ENCODE results near the gene EPB42.
"Not testable (repeated sequence)": the region's sequence is repeated elsewhere in the genome, so short reads cannot be mapped to it uniquely, and the experiment has no call there.

The EPB42 gene

DNA sequence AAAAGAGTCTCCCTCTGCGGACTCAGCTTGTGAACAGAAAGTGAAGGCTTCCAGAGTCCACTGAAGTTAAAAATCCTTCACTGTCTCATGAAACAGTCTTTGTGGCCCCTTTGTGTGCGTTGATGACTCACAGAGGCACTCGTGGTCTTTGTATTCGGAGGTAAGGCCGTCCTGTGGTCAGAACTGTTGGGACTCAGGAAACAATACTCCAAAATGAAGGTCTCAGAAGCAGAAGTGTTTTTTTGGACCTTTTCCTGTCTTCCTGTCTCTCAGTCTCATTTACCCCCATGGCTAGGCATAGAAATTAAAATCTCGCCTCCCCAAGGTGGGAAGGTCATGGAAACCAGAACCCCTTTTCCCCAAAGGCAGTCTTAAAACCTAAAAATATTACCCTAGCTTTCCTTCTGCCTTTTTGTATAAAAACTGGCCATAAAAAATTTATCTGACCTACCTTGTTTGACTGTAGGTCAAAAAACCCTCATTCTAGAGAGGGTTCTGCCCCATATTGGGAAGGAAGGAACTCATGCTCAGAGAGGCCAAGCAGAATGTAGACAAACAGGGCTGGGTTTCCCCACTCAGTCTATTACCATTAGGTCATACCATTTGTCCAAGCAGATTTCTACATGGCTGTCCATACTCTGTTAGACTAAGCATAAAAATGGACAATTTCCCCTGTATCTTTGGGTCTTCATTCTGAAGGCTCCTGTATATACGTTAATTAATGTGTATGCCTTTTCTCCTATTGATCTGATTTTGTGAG lies 19.1 kb upstream of the EPB42 start:
- no peak for DNase-seq

DNA sequence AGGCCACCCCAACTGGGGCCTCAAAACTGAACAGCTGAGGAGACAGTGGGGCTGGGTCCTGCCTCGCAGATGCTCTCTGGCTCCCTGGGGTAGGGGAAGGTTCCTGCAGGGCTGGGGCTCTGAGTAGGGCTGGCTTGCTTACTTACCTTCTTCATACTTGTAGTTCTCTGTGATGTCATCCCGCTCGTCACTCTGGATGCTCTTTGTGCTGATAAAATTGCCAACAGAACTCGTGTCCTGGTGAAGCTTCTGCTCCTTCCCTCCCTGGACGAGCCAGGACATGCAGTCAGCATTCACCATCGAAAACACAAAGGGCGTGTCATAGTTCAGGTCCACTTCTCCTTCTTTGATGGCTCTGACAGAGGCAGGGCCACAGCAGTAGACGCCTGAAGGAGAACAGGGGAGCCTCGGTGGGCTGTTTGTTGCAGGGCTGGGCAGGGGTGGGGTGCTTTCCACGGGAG lies 17.9 kb upstream of the EPB42 start:
- DNase-seq, result no peak

GRCh38 chr15:43237842-43238470 lies 17.1 kb upstream of the EPB42 start:
- no peak for DNase-seq

DNA sequence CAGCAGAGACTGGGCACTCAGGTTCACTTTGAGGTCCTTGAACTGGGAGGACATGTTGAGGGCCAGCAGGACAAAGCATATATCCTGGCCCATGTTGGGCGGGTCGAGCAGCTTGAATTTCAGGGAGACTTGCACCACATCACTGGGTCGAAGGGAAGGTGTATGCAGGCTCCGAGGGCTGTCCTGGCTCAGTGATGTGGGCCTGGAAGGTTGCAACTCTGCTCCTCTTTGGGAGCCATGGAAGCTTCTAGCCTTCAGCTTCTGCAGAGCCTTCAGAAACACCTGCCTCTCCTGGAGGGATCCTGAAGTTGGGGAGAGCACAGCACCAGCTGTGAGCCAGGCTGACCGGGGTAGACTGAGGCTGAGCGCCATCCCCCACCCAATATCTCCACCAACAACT lies 14.7 kb upstream of the EPB42 start:
- DNase-seq, result no peak

- DNase-seq, result no peak
These were observed 11.6 kb upstream of the EPB42 start for GRCh38 chr15:43232289-43232874.

DNA sequence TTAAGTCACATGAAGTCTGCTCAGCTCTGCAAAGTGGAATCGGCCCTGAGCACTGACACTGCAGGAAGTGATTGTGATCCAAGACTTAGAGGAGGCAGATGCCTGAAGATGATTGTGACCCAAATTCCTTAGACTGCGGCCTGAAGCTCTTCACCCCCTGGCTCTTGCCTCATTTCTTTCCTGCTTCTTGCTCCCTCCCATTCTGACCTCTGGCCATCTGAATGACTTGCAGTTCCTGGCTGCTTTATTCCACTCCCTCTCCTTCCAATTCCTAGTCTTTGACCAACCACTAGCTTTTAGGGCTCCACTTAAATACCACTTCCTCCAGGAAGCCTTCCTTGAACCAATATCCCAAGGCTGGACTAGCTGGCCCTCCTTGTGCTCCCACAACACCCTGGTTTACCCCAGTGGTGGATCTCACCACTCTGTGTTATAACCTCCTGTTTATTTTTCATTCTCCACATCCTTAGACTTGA lies 9.9 kb upstream of the EPB42 start:
- no peak for DNase-seq

GRCh38 chr15:43229977-43230376 lies 9.2 kb upstream of the EPB42 start:
- DNase-seq, result no peak

- DNase-seq, result no peak
These were observed 5.9 kb upstream of the EPB42 start for GRCh38 chr15:43226436-43227305.

GRCh38 chr15:43225950-43226255 lies 5.1 kb upstream of the EPB42 start:
- DNase-seq, result not testable (repeated sequence)

- no peak for DNase-seq
These were observed 4.6 kb upstream of the EPB42 start for GRCh38 chr15:43225201-43225949.

- DNase-seq, result no peak
These were observed 604 bp upstream of the EPB42 start for GRCh38 chr15:43221422-43221821.

DNA sequence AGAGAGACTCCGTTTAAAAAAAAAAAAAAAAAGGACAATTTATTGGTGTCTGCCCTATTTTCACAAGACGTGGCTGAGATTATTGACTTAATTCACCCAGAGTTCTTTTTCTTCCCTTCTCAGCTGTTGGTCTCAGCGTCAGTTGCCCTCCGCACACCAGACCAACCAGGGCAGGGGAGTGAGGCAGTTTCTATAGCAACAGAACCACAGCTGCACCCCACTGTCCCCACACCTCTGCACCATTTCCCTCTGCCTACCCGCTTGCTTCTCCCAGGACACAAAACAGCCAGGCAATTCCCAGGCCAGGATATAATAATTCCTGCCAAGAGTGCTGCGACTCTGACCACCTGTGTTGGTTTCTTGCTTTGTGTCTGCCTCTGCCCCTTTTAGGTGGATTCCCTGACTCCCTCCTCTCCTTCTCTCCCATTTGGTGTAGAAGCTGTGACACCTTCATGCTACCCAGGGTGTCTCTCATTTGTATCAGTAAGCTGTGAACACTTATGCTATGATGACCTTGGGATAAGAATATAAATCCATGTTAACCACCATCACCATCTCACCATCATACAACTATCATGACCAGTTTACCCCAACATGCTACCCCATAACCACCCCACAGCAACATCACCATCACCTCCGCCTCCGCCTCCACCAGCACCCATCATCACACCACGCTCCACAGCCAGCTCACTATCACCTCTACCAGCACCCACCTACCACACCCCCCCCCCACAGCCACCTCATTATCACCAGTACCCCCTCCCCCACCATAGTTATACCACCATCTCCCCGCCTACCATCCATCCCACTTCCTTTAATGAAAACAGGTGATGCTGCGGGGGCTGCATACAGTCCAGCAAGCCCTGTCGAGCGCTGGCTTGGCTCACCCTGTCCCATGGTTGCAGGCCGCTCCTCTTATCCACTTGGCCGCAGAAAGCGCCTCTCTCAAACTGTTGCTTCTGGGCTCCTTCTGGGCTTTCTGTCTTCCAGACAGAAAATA lies 589 bp downstream of the EPB42 start:
- no peak for DNase-seq

GRCh38 chr15:43218908-43219706 lies 1.7 kb downstream of the EPB42 start:
- DNase-seq, result no peak

DNA sequence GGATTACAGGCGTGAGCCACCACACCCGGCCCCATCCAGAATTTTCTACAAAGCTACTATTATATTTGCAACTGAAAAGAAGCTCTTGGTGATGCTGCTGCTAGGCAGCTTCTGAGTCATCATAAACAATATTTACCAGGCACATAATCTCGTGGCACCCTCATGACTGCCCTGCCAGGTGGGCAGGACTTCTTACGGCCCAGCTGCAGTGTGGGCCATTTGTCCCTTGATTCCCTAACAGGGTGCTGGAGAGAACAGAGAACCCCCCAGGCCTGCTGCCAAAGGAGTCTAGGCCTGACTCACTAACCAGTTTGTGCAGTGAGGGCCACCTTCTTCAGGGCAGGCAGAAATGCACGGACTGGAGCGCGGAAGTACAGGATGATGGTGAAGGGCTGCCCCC lies 4.9 kb downstream of the EPB42 start:
- no peak for DNase-seq

- DNase-seq, result no peak
These were observed 6.1 kb downstream of the EPB42 start for GRCh38 chr15:43214592-43215295.

DNA sequence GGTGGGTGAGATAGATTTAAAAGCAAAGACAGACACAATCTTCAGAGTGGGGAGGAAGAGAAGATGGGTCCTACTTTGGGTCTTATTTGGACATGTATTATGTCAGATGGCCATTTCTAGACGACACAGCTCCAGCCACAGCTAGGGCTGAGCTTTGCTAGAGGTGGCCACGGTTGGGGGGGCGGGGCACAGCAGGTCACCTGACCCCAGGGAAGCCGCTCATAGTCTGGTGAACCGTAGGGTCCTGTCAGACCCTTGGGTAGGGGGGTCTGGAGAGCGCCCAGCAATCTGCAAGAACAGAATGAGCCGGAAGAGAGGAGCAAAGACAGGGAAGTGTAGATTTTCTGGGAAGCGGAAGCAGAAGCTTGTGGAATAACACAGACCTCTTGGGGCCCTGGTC lies 6.6 kb downstream of the EPB42 start:
- no peak for DNase-seq

DNA sequence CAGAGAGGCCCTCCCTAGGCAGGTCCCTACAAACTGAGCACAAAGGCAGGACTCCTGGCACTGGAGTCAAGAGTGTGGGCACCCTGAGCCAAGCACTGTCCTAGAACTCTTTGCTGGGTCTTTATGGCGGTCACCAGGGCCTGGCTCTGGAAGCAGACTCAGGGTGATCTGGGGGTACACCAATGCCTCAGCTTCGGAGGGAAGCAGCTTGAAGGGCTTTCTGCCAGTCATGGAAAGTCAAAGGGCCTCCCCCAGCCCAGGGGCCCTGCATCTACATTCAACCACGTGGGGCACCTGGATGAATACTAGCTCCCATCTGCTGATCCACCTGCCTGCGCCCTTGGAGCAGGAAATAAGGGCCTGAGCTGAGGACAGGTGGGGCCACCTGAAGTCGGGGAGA lies 7.4 kb downstream of the EPB42 start:
- DNase-seq, result no peak

- no peak for DNase-seq
These were observed 7.9 kb downstream of the EPB42 start for GRCh38 chr15:43212951-43213350.

- DNase-seq, result no peak
These were observed 8.5 kb downstream of the EPB42 start for GRCh38 chr15:43212299-43212698.

Measured in NCI-H748 treated with DMSO at 0.1 percent for 48 hours (cell line).